ENCODE results near the gene TIAM1. TPM values are rescaled to one million over a fixed set of nuclear protein-coding genes. Genes with fewer than 3 reads are reported as not detected.

TIAM1 gene
- polyA plus RNA-seq, 3 donors from 2014 or later, result 5.6 to 24.7 (median 9.1) TPM

- no peak overlapping the region for H3K27ac Mint-ChIP-seq
- H3K4me3 Mint-ChIP-seq, result no peak overlapping the region
Measured at GRCh38 chr21:31349208-31349607, 5.1 kb upstream of the TIAM1 start.

GRCh38 chr21:31348188-31348587 is 4.1 kb upstream of the TIAM1 start:
- H3K36me3 Mint-ChIP-seq, result no peaks in the 10 kb centered on the region
- no peak for DNase-seq
- no peak overlapping the region for H3K27ac Mint-ChIP-seq
- H3K4me1 Mint-ChIP-seq, result peaks cover 16 to 27% of the 10 kb centered on the region in 2 donors
- peaks cover 0 to 5% (median 0%) of the 10 kb centered on the region in 6 donors for H3K9me3 Mint-ChIP-seq
- peaks cover 2 to 8% (median 6%) of the 10 kb centered on the region in 3 donors for H3K27me3 Mint-ChIP-seq (ENCODE audit: low read depth in 3 of 3)
- H3K4me3 Mint-ChIP-seq, result no peak overlapping the region

More at GRCh38 chr21:31349208-31349607, 5.1 kb upstream of the TIAM1 start:
- peaks cover 0 to 6% (median 2%) of the 10 kb centered on the region in 3 donors for H3K27me3 Mint-ChIP-seq (ENCODE audit: low read depth in 3 of 3)
- peaks cover 12 to 22% of the 10 kb centered on the region in 2 donors for H3K4me1 Mint-ChIP-seq
- H3K36me3 Mint-ChIP-seq, result no peaks in the 10 kb centered on the region
- no peak for DNase-seq
- H3K9me3 Mint-ChIP-seq, result peaks cover 0 to 5% (median 0%) of the 10 kb centered on the region in 6 donors

DNA sequence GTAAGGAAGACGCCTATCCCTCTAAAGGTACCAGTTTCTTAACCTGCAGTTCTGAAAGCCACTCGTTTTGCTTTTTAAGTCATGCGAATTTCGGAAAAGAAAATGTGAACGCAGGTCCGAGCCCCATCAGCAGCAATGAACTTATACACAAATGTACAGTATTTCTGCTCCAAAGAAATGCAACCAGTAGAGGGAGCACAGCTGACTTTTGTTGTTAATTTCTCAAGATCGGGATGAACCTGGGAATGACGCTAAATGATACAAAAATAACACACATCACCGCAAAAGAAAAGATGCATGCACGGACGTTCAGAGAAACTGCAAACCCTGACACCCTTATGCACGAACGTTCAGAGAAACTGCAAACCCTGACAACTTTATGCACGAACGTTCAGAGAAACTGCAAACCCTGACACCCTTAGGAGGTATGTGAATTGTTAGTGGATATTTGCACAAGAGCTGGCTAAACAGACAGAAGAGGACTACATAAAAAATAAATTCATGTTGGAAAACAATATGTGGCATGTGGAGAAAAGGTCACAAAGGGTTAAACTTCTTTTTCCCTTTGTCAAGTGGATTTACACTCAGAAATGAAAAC is 3.5 kb upstream of the TIAM1 start:
- Mint-ChIP-seq H3K27me3 (ENCODE audit: low read depth in 3 of 3) (peaks cover 6 to 8% (median 7%) of the 10 kb centered on the region in 3 donors), H3K27ac (no peak overlapping the region), H3K9me3 (peaks cover 0 to 5% (median 0%) of the 10 kb centered on the region in 6 donors), H3K4me3 (no peak overlapping the region), H3K36me3 (no peaks in the 10 kb centered on the region), H3K4me1 (peaks cover 11 to 27% of the 10 kb centered on the region in 2 donors)
- DNase-seq, result no peak

DNA sequence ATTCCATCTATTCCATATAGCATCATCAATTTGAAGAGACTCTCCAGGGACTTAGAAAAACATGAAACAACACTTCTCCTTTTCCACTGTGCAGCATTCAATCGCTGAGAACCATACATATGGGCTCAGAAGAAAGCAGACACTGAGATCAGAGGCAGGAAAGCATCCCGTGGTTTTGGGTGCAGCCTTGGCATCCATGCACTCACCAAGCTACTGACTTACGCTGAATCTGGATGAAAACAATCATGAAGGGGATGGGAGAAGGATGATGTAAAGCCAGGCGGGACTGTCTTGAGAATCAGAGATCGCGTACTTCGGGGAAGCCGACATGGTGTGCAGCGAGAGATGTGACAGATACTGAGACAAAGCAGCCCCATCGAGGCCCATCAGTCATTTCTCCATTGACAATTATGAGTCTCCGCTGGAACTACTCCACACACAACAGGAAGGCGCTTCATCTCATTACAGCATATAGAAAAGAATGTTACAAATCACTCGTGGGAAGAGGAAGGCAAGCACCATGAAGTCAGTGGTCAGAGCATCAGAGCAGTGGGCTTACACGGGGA is 2.3 kb upstream of the TIAM1 start:
- no peak for DNase-seq
- Mint-ChIP-seq H3K9me3 (peaks cover 0 to 5% (median 0%) of the 10 kb centered on the region in 6 donors), H3K27me3 (ENCODE audit: low read depth in 3 of 3) (peaks cover 6 to 9% (median 8%) of the 10 kb centered on the region in 3 donors), H3K4me3 (no peak overlapping the region), H3K27ac (no peak overlapping the region), H3K4me1 (peaks cover 11 to 31% of the 10 kb centered on the region in 2 donors), H3K36me3 (no peaks in the 10 kb centered on the region)

GRCh38 chr21:31345136-31345535 is 1.1 kb upstream of the TIAM1 start:
- Mint-ChIP-seq H3K27ac (no peak overlapping the region), H3K27me3 (ENCODE audit: low read depth in 3 of 3) (peaks cover 8 to 15% (median 10%) of the 10 kb centered on the region in 3 donors), H3K36me3 (no peaks in the 10 kb centered on the region), H3K4me1 (peaks cover 11 to 41% of the 10 kb centered on the region in 2 donors), H3K9me3 (peaks cover 0 to 5% (median 0%) of the 10 kb centered on the region in 6 donors), H3K4me3 (peak overlapping the region in 3 of 5 donors; percentile 13 to 92 (median 59))
- DNase-seq, result no peak

DNA sequence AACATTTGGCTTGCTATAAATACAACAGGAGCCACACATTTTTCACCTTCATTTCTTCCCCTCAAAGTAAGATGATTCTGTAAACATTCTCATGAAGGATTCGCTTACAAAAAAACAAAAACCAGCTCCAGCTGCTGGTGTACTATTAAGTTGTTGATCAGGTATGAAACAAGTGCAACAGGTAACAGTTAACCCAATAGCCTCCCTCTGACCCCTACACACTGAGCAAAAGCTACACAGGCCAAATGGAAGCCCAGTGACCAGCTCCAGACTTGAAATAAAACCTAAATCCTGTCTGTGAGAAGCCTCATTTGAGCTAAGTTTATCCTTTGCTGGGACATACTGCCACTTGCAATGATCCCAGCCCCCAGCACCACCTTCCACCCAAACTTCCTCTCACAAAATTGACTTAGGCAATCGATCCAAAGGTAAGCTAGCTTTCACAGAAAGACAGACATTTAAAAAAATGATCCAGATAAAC is 991 bp downstream of the TIAM1 start:
- Mint-ChIP-seq H3K9me3 (peaks cover 0 to 3% (median 0%) of the 10 kb centered on the region in 6 donors), H3K4me3 (peak overlapping the region; percentile 76 to 93 (median 90)), H3K36me3 (peaks cover 0 to 4% (median 0%) of the 10 kb centered on the region in 3 donors), H3K27ac (peak overlapping the region in 2 of 6 donors; percentile 54 to 86), H3K4me1 (peaks cover 11 to 47% of the 10 kb centered on the region in 2 donors), H3K27me3 (ENCODE audit: low read depth in 3 of 3) (peaks cover 10 to 15% (median 12%) of the 10 kb centered on the region in 3 donors)
- no peak for DNase-seq

GRCh38 chr21:31342348-31342747 is 1.7 kb downstream of the TIAM1 start:
- no peak for DNase-seq
- H3K4me1 Mint-ChIP-seq, result peaks cover 11 to 47% of the 10 kb centered on the region in 2 donors
- H3K27me3 Mint-ChIP-seq (ENCODE audit: low read depth in 3 of 3), result peaks cover 10 to 15% (median 12%) of the 10 kb centered on the region in 3 donors
- H3K9me3 Mint-ChIP-seq, result peaks cover 0 to 3% (median 0%) of the 10 kb centered on the region in 6 donors
- H3K36me3 Mint-ChIP-seq, result peaks cover 0 to 4% (median 0%) of the 10 kb centered on the region in 3 donors
- peak overlapping the region in 1 of 6 donors; percentile 29 for H3K27ac Mint-ChIP-seq
- H3K4me3 Mint-ChIP-seq, result peak overlapping the region; percentile 12 to 93 (median 90)

- peaks cover 9 to 15% (median 12%) of the 10 kb centered on the region in 3 donors for H3K27me3 Mint-ChIP-seq (ENCODE audit: low read depth in 3 of 3)
- no peaks in the 10 kb centered on the region for H3K9me3 Mint-ChIP-seq
- H3K4me3 Mint-ChIP-seq, result no peak overlapping the region
- H3K27ac Mint-ChIP-seq, result peak overlapping the region in 1 of 6 donors; percentile 48
- H3K4me1 Mint-ChIP-seq, result peaks cover 11 to 54% of the 10 kb centered on the region in 2 donors
- peaks cover 0 to 10% (median 4%) of the 10 kb centered on the region in 3 donors for H3K36me3 Mint-ChIP-seq
- no peak for DNase-seq
Measured at GRCh38 chr21:31340942-31341487, 3.0 kb downstream of the TIAM1 start.

- Mint-ChIP-seq H3K4me3 (no peak overlapping the region), H3K36me3 (peaks cover 0 to 10% (median 4%) of the 10 kb centered on the region in 3 donors), H3K4me1 (peaks cover 11 to 56% of the 10 kb centered on the region in 2 donors)
Measured at GRCh38 chr21:31340514-31340913, 3.5 kb downstream of the TIAM1 start.

DNA sequence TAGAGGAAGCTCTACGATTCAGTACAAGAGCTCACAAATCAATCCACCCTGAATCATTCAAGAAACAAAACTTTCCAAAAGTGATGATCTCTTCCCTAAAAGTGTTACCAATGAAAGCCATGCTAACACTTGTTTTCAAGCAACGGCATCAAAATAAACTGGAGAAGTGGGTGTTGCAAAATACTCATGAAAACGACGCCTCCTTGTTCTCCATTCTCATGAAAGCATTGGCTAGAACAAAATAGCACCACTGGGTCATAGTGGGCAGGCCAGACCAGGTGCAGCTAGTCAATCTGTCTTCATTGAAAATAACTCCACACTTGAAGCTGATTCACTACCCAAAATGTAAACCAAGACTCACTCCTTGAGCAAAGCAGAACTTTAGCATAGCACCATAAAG is 4.3 kb downstream of the TIAM1 start:
- Mint-ChIP-seq H3K27me3 (ENCODE audit: low read depth in 3 of 3) (peaks cover 7 to 15% (median 12%) of the 10 kb centered on the region in 3 donors), H3K4me3 (no peak overlapping the region), H3K9me3 (no peaks in the 10 kb centered on the region), H3K27ac (no peak overlapping the region), H3K36me3 (peaks cover 0 to 10% (median 4%) of the 10 kb centered on the region in 3 donors), H3K4me1 (peaks cover 11 to 56% of the 10 kb centered on the region in 2 donors)
- DNase-seq, result no peak

More at GRCh38 chr21:31340514-31340913, 3.5 kb downstream of the TIAM1 start:
- peaks cover 8 to 15% (median 12%) of the 10 kb centered on the region in 3 donors for H3K27me3 Mint-ChIP-seq (ENCODE audit: low read depth in 3 of 3)
- peak overlapping the region in 1 of 6 donors; percentile 48 for H3K27ac Mint-ChIP-seq
- no peaks in the 10 kb centered on the region for H3K9me3 Mint-ChIP-seq
- no peak for DNase-seq

DNA sequence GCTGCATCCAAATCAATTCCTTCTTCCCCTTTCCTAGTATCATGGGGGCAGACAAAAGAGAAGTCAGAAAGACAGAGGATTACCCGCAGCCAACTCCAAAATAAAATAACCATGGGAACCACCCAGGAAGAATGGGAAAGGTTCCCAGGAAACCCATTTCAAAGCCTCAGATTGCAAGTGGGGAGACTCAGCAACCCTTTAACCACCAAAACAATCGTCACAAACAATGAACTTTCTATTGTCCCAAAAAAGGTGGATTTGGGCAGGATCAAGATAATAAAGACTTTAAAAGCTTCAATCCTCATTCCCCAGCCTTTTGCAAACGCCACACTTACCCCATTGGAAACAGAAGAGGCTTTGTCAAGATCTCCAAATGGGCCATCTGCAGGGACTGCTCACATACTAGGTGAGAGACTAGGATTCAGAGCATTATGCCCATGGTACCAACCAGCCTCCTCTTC is 5.1 kb downstream of the TIAM1 start:
- DNase-seq, result no peak
- H3K4me3 Mint-ChIP-seq, result no peak overlapping the region
- H3K9me3 Mint-ChIP-seq, result no peaks in the 10 kb centered on the region
- peaks cover 0 to 10% (median 4%) of the 10 kb centered on the region in 3 donors for H3K36me3 Mint-ChIP-seq
- H3K4me1 Mint-ChIP-seq, result peaks cover 7 to 58% of the 10 kb centered on the region in 2 donors
- peaks cover 5 to 15% (median 8%) of the 10 kb centered on the region in 3 donors for H3K27me3 Mint-ChIP-seq (ENCODE audit: low read depth in 3 of 3)
- H3K27ac Mint-ChIP-seq, result no peak overlapping the region

- no peak for DNase-seq
- no peak overlapping the region for H3K27ac Mint-ChIP-seq
- H3K4me3 Mint-ChIP-seq, result no peak overlapping the region
- peaks cover 1 to 58% of the 10 kb centered on the region in 2 donors for H3K4me1 Mint-ChIP-seq
- H3K27me3 Mint-ChIP-seq (ENCODE audit: low read depth in 3 of 3), result peaks cover 4 to 14% (median 5%) of the 10 kb centered on the region in 3 donors
- H3K9me3 Mint-ChIP-seq, result no peaks in the 10 kb centered on the region
- peaks cover 0 to 11% (median 10%) of the 10 kb centered on the region in 3 donors for H3K36me3 Mint-ChIP-seq
Measured at GRCh38 chr21:31337996-31338907, 5.8 kb downstream of the TIAM1 start.

DNA sequence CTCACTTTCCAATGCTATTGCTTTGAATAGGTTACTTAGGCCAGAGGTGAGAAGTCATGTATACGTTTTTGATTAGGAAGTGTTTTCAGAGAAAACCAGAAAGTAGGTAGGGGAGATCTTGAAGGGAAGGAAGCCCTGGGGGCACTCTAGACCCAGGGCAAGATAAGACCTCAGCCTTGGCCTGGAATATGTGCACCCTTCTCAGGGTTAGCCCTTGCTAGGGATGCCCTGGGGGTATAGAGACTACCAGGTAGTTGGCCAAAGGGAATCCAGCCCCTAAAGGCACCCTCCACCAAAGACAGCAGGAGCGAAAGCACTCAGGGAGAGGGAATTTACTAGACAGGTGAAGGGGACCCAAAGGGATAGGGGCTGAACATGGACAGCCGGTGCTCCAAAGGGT is 7.0 kb downstream of the TIAM1 start:
- H3K4me1 Mint-ChIP-seq, result peaks cover 1 to 58% of the 10 kb centered on the region in 2 donors
- no peak overlapping the region for H3K27ac Mint-ChIP-seq
- peaks cover 0 to 11% (median 10%) of the 10 kb centered on the region in 3 donors for H3K36me3 Mint-ChIP-seq
- peaks cover 4 to 7% (median 6%) of the 10 kb centered on the region in 3 donors for H3K27me3 Mint-ChIP-seq (ENCODE audit: low read depth in 3 of 3)
- DNase-seq, result no peak
- H3K4me3 Mint-ChIP-seq, result no peak overlapping the region
- peaks cover 0 to 3% (median 0%) of the 10 kb centered on the region in 6 donors for H3K9me3 Mint-ChIP-seq
